ENCODE data around the gene SV2A.

DNA sequence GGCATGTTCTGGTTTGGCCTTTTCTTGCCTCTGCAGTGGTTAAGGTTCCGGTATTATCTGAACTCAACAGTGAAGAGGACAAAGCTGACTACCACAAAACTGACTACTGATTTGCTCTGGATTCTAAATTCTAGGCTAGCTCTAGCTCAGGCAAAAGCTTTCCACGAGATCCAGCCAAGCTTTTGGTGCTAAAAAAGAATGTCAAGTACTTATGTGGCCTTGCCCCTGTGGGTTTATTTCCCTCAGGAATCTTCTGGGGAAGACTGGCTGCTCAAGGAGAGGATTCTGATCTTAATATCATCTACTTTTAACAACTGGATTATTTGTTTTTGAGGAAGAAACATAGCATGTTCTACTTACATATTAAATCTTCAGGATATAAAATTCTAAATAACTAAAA, 45.1 kb upstream of the SV2A start:
- TF ChIP-seq POLR2A (IDR thresholded peaks at IDR 0.05; ENCODE audit: low read depth, low read length), result no peak
- TF ChIP-seq TAF1 (IDR thresholded peaks at IDR 0.05; ENCODE audit: low read depth, low read length), result no peak

All from GM12891 (cell line).